Measurements from ENCODE around the gene KCNIP4. TPM values are rescaled to one million over a fixed set of nuclear protein-coding genes. Genes with fewer than 3 reads are reported as not detected.

KCNIP4 gene
- total RNA-seq, 4 donors from 2014 or later = 0.19 TPM; not detected in 3

- H3K27ac ChIP-seq = no peak overlapping the region
- no peaks in the 10 kb centered on the region for H3K36me3 ChIP-seq
- no peak overlapping the region for H3K4me3 ChIP-seq
- H3K27me3 ChIP-seq = no peaks in the 10 kb centered on the region
- 58 to 73% methylated on average over 5 of the region's 5 CpGs for WGBS, 2 donors
- intact Hi-C loops (cut with DNase I) = no loop called here
- DNase-seq = no peak
- H3K4me1 ChIP-seq = no peaks in the 10 kb centered on the region
- no peak for TF ChIP-seq CTCF (IDR thresholded peaks at IDR 0.05)
- TF ChIP-seq POLR2A (IDR thresholded peaks at IDR 0.05) = no peak
- no peaks in the 10 kb centered on the region for H3K9me3 ChIP-seq
Measured at GRCh38 chr4:20878806-20879205, 1069.8 kb downstream of the KCNIP4 start.

- H3K27ac ChIP-seq = no peak overlapping the region
- intact Hi-C loops (cut with DNase I) = no loop called here
- H3K9me3 ChIP-seq = no peaks in the 10 kb centered on the region
- no peaks in the 10 kb centered on the region for H3K27me3 ChIP-seq
- whole genome bisulfite sequencing, 2 donors = 71 to 73% methylated on average over 1 of the region's 1 CpG
- H3K4me3 ChIP-seq = no peak overlapping the region
- TF ChIP-seq CTCF (IDR thresholded peaks at IDR 0.05) (no peak), POLR2A (IDR thresholded peaks at IDR 0.05) (no peak)
- no peaks in the 10 kb centered on the region for H3K4me1 ChIP-seq
- no peak for DNase-seq
- H3K36me3 ChIP-seq = no peaks in the 10 kb centered on the region
Measured at GRCh38 chr4:20870436-20870835, 1078.1 kb downstream of the KCNIP4 start.

- H3K27ac ChIP-seq = no peak overlapping the region
- TF ChIP-seq POLR2A (IDR thresholded peaks at IDR 0.05) = no peak
- TF ChIP-seq CTCF (IDR thresholded peaks at IDR 0.05) = no peak
- H3K4me3 ChIP-seq = no peak overlapping the region
- no peaks in the 10 kb centered on the region for H3K9me3 ChIP-seq
- intact Hi-C loops (cut with DNase I) = no loop called here
- no peaks in the 10 kb centered on the region for H3K4me1 ChIP-seq
- no peaks in the 10 kb centered on the region for H3K36me3 ChIP-seq
- 0% methylated on average over 1 of the region's 1 CpG for WGBS, 2 donors
- H3K27me3 ChIP-seq = no peaks in the 10 kb centered on the region
- DNase-seq = no peak
Measured at GRCh38 chr4:20868108-20868507, 1080.5 kb downstream of the KCNIP4 start.

- Histone ChIP-seq H3K36me3 (no peaks in the 10 kb centered on the region), H3K27me3 (no peaks in the 10 kb centered on the region), H3K9me3 (no peaks in the 10 kb centered on the region), H3K27ac (no peak overlapping the region), H3K4me3 (no peak overlapping the region), H3K4me1 (no peaks in the 10 kb centered on the region)
- intact Hi-C loops (cut with DNase I) = no loop called here
- TF ChIP-seq CTCF (IDR thresholded peaks at IDR 0.05) (no peak), POLR2A (IDR thresholded peaks at IDR 0.05) (no peak)
- 60 to 70% methylated on average over 3 of the region's 3 CpGs for WGBS, 2 donors
- DNase-seq = no peak
Measured at GRCh38 chr4:20860878-20861277, 1087.7 kb downstream of the KCNIP4 start.

GRCh38 chr4:20859097-20859781, 1089.3 kb downstream of the KCNIP4 start:
- intact Hi-C loops (cut with DNase I) = no loop called here
- no peak for DNase-seq
- H3K27me3 ChIP-seq = no peaks in the 10 kb centered on the region
- WGBS, 2 donors = 78 to 79% methylated on average over 8 of the region's 8 CpGs
- H3K36me3 ChIP-seq = no peaks in the 10 kb centered on the region
- H3K9me3 ChIP-seq = no peaks in the 10 kb centered on the region
- no peaks in the 10 kb centered on the region for H3K4me1 ChIP-seq
- H3K4me3 ChIP-seq = no peak overlapping the region
- no peak for TF ChIP-seq POLR2A (IDR thresholded peaks at IDR 0.05)
- no peak for TF ChIP-seq CTCF (IDR thresholded peaks at IDR 0.05)
- H3K27ac ChIP-seq = no peak overlapping the region
